SH-SY5Y (cell line): ENCODE results near the gene JAKMIP1.

Source experiments
- GATA2 ChIP-seq: IDR thresholded peaks from 2 replicates; pipeline ENCODE4 v1.6.1; 2011; ENCODE audit warnings: mild to moderate bottlenecking, low read depth, low read length
- GATA3 ChIP-seq: IDR thresholded peaks from 2 replicates; pipeline ENCODE4 v1.6.1; 2011; ENCODE audit warnings: low read depth, mild to moderate bottlenecking, low read length, moderate library complexity

DNA sequence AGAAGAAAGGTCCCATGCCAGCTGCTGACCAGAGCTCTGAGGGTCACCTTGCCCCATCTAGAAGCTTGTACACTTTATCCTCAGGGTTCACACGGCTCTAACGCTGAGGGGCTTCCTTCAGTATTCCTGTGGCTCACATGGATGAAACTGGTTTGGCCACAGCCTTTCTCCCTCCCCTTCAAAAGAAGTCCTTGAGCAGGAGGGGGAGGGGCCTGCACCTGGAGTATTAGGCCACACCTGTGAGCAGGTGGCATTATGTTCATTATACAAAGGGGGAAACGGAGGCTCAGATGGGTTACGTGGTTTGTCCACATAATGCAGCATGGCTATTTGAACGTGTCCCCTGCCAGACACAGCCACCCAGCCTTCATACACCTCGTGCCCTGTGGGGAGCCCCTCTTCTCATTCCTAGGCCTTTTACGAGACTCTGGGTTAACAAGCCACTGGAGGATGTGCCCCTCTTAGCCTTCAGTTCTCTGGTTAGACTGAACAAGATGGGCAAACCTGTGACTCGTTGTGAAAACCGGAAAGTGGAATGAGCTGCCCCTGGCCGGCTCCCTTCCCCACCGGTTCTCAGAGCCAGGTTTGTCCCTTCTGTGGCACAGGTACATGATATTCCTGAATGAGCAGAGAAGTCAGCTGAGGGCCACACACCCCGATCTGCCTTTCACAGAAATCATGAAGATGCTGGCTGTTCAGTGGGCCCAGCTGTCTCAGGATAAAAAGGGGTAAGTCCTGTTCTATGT lies 27.2 kb upstream of the JAKMIP1 start:
- TF ChIP-seq GATA3, result no peak
- TF ChIP-seq GATA2, result no peak
